ENCODE measurements around the gene MRM3.
"Not testable (repeated sequence)": the region's sequence is repeated elsewhere in the genome, so short reads cannot be mapped to it uniquely, and the experiment has no call there.

Gene MRM3

GRCh38 chr17:792277-792676 is 10.1 kb downstream of the MRM3 start:
- DNase-seq: peak in 2 of 10 donors; percentile 47 to 55

DNA sequence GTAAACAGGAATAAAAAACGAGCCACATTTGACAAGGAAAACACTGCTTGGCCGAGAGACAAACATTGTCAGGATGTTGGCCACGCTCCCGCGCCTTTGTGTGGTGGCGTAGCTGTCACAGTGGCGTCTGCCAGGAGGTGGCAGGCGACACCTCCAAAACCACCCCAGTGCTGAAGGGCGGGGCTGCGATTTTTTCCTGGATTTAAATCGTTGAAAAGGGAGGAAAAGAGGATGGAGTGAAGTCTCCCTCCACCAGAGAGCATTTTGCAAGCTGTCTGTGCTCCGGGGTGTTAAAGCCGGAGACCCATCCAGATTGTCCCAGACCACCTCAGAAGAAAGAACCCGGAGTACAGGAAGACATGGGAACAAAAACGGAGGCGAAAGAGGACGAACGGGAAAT is 12.7 kb downstream of the MRM3 start:
- intact Hi-C loops (cut with DNase I): loop anchor here (1.0 to 5.0 kb wide), 3 partner anchors 186 to 262 kb away; partner anchors contain the start of gene TIMM22

More at GRCh38 chr17:792277-792676, 10.1 kb downstream of the MRM3 start:
- intact Hi-C loops (cut with DNase I): loop anchor here (5.0 kb wide), 1 partner anchor 205 kb away; the partner anchor contains the start of gene TIMM22

GRCh38 chr17:795276-795675 is 13.1 kb downstream of the MRM3 start:
- peak in 3 of 10 donors; percentile 46 to 80 (median 59) for DNase-seq
- intact Hi-C loops (cut with DNase I): loop anchor here (1.0 to 5.0 kb wide), 2 partner anchors 186 to 262 kb away; no protein-coding TSS in a partner anchor

More for the DNA sequence above, 12.7 kb downstream of the MRM3 start:
- peak; percentile 77 to 98 (median 88) for DNase-seq

- intact Hi-C loops (cut with DNase I): loop anchor here (1.0 to 5.0 kb wide), 2 partner anchors 186 to 262 kb away; no protein-coding TSS in a partner anchor
- DNase-seq: peak in 3 of 10 donors; percentile 42 to 56 (median 50)
These were observed 13.6 kb downstream of the MRM3 start for GRCh38 chr17:795721-796120.

- peak in 3 of 10 donors; percentile 48 to 68 (median 61) for DNase-seq
- intact Hi-C loops (cut with DNase I): loop anchor here (5.0 kb wide), 1 partner anchor 261 kb away; no protein-coding TSS in a partner anchor
These were observed 14.5 kb downstream of the MRM3 start for GRCh38 chr17:796609-797008.

DNA sequence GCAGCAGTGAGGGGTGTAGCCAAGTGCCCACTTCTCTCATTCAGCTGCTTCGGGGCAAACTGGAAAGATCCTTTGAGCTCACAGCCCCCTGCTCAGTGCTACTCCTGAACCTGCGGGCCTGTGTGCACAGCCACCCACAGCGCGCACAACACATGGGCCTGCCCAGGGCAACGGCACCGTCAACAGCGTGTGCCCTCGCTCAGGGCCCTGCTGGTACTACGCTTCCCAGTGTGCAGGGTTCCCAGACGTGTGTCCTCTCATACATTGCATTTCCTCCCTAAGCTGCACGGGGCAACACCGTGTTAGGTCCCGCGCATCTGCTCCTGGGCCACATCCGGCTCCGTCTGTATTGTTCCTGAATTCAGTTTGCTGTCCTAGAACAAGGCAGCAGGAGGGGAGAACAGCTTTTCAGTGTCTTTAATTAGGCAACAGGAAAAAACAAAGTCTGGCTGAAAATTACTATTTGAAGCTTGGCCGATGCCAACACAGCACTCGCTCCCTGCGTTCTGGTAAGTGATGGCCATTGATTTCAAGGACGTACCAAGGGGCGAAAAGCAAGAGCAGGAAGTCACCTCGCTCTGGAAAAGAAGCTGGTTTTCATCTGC is 15.2 kb downstream of the MRM3 start:
- DNase-seq: peak in 3 of 10 donors; percentile 29 to 64 (median 62)
- intact Hi-C loops (cut with DNase I): loop anchor here (5.0 kb wide), 1 partner anchor 260 kb away; no protein-coding TSS in a partner anchor

DNA sequence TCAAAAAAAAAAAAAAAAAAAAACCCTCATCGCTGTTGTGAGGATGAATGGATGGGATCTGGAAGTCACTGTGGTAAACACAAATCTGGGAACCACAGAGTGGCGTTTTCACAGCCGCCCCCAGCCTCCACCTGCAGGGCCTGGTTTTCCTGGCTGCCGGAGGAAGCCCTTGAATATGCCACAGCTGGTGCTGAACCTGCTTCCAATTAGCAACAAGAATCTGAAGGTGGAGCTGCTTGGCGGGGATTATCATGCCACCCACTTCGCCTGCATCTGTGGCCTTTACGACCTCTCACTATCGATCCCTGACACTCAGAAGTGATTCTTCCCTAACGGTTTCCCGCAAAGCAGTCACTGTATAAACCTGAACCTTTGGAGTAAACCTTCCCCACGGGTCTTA is 16.1 kb downstream of the MRM3 start:
- intact Hi-C loops (cut with DNase I): loop anchor here (5.0 kb wide), 1 partner anchor 259 kb away; no protein-coding TSS in a partner anchor
- peak in 6 of 10 donors; percentile 39 to 84 (median 62) for DNase-seq

DNA sequence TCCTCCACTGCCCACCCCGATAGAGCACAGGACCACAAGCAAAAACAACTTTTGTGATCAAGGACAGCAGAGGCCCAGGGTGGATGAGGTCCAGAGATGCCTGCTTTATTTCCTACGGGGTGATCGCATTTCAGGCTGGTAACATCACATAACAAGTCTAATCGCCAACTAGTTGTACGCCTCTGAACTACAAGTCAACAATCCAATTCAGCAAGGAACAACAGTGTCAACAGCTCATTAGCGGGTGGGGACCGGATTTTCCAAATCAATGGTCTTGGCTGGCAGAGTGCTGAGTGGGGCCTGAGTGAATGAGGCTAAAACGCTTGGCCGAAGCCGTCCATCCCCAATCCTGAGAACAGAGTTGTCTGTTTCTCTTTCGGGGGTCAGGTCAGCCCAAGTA is 17.1 kb downstream of the MRM3 start:
- no peak for DNase-seq
- intact Hi-C loops (cut with DNase I): loop anchor here (5.0 kb wide), 1 partner anchor 258 kb away; no protein-coding TSS in a partner anchor

GRCh38 chr17:800446-801242 is 18.5 kb downstream of the MRM3 start:
- intact Hi-C loops (cut with DNase I): no loop called here
- peak in 1 of 10 donors; percentile 78 for DNase-seq

DNA sequence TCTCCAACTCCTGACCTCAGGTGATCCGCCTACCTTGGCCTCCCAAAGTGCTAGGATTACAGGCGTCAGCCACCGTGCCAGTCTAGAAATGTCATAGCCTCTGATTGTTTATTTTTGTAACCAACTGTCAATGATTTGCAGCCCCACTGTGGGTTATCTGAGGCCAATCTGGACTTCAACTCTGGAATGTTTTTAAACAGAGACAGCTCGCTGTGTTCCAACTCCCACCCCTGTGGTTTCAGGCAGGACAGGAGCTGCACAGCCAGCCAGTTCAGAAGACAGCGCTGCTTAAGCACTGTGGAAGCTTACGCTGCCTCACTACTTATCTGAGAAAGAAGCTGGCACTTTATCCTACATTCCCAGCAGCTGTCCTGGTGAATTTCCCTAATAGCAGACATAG is 19.5 kb downstream of the MRM3 start:
- no peak for DNase-seq
- intact Hi-C loops (cut with DNase I): no loop called here

DNA sequence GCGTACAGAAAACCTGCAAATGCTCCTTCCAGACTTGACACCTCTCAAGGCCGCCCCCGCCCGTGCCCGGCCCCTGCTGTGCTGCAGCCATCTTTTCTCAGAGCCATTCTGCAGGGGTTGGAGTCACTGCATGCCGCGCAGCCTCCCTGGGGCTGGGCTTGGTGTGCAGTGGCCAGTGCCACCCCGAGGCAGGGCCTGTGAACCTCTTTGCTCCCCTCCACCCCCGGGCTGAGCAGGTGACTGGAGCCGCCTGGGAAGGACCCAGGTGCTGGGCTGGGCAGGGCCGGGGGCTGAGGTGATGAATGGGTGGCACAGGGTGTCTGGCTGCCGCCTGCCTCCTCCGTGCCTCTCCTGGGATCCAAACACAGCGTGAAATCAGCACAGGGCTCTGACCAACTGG is 20.3 kb downstream of the MRM3 start:
- intact Hi-C loops (cut with DNase I): no loop called here
- DNase-seq: no peak

DNA sequence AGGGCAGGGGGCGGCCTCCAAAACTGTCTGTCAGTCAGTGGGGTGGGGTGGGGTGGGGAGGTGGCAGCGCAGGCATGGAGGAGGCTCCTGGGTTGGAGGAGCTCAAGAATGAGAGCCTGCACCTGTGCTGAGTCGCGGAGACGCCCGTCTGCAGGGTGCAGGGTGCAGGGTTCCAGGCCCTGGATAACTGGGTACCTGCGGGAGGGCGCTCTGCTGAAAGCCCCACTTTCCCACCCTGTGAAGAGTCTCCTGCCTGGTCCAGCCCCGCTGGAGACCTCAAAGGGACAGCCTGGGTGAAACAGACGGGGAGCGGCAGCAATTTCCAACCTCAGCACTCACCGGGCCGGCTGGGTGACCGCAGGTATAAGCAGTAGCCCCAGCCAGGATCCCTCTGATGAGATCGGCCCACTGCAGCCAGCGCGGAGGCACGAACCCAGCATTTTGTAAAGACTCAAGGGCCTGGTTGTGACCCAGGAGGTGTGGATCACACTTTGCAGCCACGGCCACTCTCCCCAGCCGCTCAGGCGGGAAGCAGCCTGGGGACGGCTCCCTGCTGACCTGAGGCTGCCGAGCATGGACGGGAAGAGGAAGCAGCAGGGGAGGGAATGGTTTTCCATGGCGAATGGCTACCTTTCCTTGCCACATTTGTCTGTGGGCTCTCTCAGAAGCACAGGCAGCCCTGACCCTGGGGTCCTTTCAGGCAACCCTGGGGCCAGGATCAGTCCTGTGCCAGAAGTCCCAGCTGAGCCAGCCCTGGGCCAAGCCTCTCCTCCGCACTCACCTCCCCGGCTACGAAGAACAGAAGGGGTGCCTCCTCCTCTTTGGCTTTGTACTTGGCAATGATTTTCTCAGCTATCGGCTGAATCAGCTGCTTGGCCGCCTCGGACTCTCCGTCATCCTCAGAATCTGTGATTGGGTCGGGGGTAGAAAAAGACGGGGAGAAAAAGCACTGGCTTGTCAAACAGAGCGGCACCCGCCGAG is 21.0 kb downstream of the MRM3 start:
- peak in 1 of 10 donors; percentile 80 for DNase-seq
- intact Hi-C loops (cut with DNase I): no loop called here

- peak in 4 of 10 donors; percentile 19 to 91 (median 60) for DNase-seq
- intact Hi-C loops (cut with DNase I): no loop called here
These were observed 22.6 kb downstream of the MRM3 start for GRCh38 chr17:804541-805435.

- intact Hi-C loops (cut with DNase I): not testable (repeated sequence)
- DNase-seq: peak in 1 of 10 donors; percentile 67
These were observed 23.7 kb downstream of the MRM3 start for GRCh38 chr17:805886-806285.

DNA sequence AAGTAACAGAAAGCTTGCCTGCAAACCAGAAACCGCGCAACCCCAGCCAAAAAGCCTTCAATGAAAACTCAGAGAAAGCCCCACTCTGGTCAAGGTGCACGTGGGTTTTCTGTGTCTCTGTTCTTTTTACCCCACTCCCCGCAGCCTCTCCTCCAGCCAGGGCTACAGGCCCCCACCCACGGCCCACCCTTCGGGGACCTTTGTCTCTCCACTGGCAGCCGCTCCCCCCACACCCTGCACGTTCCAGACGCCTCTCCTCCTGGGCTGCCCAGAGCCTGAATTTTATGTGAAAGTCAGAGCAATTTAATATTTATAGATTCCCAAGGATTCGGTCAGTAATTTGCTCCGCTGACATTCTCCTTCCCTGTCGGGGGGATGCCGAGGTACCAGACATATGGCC is 24.2 kb downstream of the MRM3 start:
- intact Hi-C loops (cut with DNase I): no loop called here
- DNase-seq: no peak

DNA sequence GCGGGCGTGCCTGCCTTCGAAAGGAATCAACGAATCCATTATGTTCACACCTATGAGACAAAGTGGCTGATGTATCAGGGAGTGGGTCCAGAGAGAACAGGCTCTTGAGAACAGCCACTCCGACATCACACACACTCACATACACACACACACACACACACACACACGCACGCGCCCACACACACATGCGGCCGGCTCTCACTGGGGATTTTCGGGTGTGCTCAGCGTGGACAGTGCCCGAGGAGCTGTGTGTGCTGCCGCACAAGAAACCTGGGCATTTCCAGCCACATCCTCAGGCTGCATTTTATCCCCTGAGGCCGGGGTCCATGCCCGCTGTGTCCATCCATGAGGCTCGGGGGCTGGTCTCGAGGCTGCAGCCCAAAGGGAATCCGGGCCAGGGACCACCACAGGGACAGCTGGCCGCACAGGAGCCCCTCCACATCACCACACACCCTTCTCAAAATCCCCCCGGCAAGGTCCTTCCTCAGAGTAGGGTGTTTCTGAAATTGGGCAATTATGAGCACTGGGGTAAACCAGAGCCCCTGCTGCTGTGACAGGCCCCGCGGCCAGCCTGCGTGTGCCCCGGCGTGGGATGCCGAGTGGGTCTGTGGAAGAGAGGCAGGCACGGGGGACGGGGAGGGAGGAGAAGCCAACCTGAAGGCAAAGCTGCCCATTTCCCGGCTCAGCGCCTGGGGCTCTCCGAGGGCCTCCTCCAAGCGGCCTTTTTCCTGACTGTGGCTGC is 24.8 kb downstream of the MRM3 start:
- intact Hi-C loops (cut with DNase I): no loop called here
- DNase-seq: peak in 2 of 10 donors; percentile 70 to 73

DNA sequence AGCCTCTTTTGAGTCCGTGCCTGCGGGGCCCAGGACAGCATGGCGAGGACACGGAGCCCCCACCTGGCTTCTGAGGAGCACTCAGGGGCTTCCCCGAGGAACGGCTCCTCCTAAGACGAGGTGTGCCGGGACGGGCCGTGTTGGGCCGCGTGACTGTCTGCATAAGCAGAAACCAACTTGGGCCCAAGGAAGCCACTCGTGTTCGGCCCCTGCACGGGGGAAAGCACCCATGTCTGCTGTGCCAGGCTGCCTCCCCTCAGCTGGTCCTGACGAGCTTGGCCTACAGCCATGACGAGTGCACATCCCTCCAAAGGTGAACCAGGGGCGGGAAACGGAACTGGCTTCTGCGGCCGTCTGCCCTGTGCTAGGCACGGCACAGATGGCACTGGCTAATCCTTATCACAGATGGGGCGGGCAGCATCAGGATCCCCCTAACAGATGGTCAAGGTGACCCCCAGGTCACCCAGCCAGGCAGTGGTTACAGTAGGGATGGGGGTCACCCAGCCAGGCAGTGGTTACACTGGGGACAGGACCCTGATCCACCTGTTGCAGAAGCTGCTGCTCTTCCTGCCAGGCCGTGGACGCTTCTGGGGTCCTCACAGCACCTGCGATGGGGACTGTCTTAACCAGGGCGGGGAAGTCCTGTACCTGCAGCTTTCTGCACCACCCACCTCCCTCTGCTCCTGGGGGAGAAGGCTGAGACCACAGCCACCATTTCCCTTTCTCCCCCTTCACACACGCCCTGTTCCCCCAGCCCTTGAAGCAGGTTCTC is 25.6 kb downstream of the MRM3 start:
- peak in 2 of 10 donors; percentile 67 to 71 for DNase-seq
- intact Hi-C loops (cut with DNase I): no loop called here
